Stimulated activated CD4-positive, alpha-beta T cell treated with anti-CD3 and anti-CD28 coated beads, Interleukin-15, amount 100 ng/mL, for 1 hour (primary cell): ENCODE data around the gene DNAH9.

Experiments
- DNase-seq, 2 donors: peaks; one replicate each; pipeline ENCODE4 v3.0.0-alpha.2; 2020; ENCODE audit warnings: low read depth in 1 of 2, low spot score in 1 of 2

Gene DNAH9

GRCh38 chr17:11589716-11590115, 8.6 kb upstream of the DNAH9 start:
- no peak for DNase-seq

GRCh38 chr17:11601661-11602060, 3.4 kb downstream of the DNAH9 start:
- no peak for DNase-seq

GRCh38 chr17:11608396-11608795, 10.1 kb downstream of the DNAH9 start:
- no peak for DNase-seq

GRCh38 chr17:11610999-11611566, 12.8 kb downstream of the DNAH9 start:
- no peak for DNase-seq

GRCh38 chr17:11612956-11613355, 14.7 kb downstream of the DNAH9 start:
- DNase-seq: no peak

- DNase-seq: no peak
These were observed 20.7 kb downstream of the DNAH9 start for GRCh38 chr17:11618861-11619566.

- DNase-seq: no peak
These were observed 24.2 kb downstream of the DNAH9 start for GRCh38 chr17:11622492-11622891.

GRCh38 chr17:11624976-11625375, 26.7 kb downstream of the DNAH9 start:
- DNase-seq: no peak

- DNase-seq: no peak
These were observed 27.6 kb downstream of the DNAH9 start for GRCh38 chr17:11625878-11626277.

GRCh38 chr17:11627301-11627940, 29.2 kb downstream of the DNAH9 start:
- no peak for DNase-seq

GRCh38 chr17:11628374-11628773, 30.1 kb downstream of the DNAH9 start:
- no peak for DNase-seq

- DNase-seq: no peak
These were observed 30.6 kb downstream of the DNAH9 start for GRCh38 chr17:11628831-11629230.

GRCh38 chr17:11636771-11637170, 38.5 kb downstream of the DNAH9 start:
- no peak for DNase-seq

- no peak for DNase-seq
These were observed 39.5 kb downstream of the DNAH9 start for GRCh38 chr17:11637796-11638195.

GRCh38 chr17:11638700-11639265, 40.5 kb downstream of the DNAH9 start:
- no peak for DNase-seq

GRCh38 chr17:11639736-11640462, 41.6 kb downstream of the DNAH9 start:
- DNase-seq: no peak

- DNase-seq: no peak
These were observed 42.2 kb downstream of the DNAH9 start for GRCh38 chr17:11640463-11640814.

- DNase-seq: no peak
These were observed 43.4 kb downstream of the DNAH9 start for GRCh38 chr17:11641521-11642275.

GRCh38 chr17:11642655-11643054, 44.4 kb downstream of the DNAH9 start:
- DNase-seq: no peak

- no peak for DNase-seq
These were observed 45.6 kb downstream of the DNAH9 start for GRCh38 chr17:11643851-11644250.
